ENCODE results near the gene GNA12.

Gene GNA12

DNA sequence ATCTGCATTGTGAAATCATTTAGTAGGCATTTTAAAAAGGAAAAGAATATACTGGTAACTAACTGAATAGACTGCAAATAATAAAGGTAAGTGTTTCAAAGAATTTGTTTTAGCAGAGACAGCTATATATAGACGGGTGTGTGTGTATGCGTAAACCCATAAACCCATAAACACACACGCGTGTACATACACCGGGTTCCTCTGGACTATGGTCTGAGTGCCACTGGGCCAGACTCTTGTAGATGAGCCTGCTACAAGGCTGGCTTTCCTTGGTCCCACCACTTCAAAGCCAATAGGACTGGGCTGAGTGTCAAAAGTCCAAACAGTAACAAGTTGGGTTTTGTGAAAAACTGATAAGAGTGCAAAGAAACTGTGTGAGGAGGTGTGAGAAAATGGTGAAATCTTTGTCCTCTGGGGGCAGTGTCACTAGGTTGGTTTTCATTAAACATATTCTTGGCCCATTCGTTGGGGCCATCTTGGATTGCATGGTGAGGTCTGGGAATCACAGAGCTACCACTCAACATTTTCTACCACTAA, 39.8 kb downstream of the GNA12 start:
- no peak overlapping the region for H3K27ac ChIP-seq (ENCODE audit: low read length)
- H3K9ac ChIP-seq (ENCODE audit: low read length), result no peak overlapping the region
- peaks cover 21% of the 10 kb centered on the region; the same call in 1 of the 2 replicates for H3K79me2 ChIP-seq (ENCODE audit: low read length)
- H2AFZ ChIP-seq (ENCODE audit: low read length), result no peak overlapping the region
- DNase-seq, result no peak
- no peaks in the 10 kb centered on the region for H3K9me2 ChIP-seq (replicated peaks; ENCODE audit: insufficient read depth, low read length)
- H3K9me3 ChIP-seq (replicated peaks; ENCODE audit: insufficient read depth, low read length), result no peaks in the 10 kb centered on the region
- no peaks in the 10 kb centered on the region for H3F3A ChIP-seq (ENCODE audit: insufficient read depth, low read length)
- H3K27me3 ChIP-seq (replicated peaks; ENCODE audit: insufficient read depth, low read length), result no peaks in the 10 kb centered on the region
- no peaks in the 10 kb centered on the region for H4K20me1 ChIP-seq (ENCODE audit: insufficient read depth, low read length)
- H3K36me3 ChIP-seq (replicated peaks; ENCODE audit: insufficient read depth, low read length), result no peaks in the 10 kb centered on the region
- no peak for TF ChIP-seq EZH2phosphoT487 (IDR thresholded peaks at IDR 0.05; ENCODE audit: low read length)
- no peak overlapping the region for H3K4me2 ChIP-seq (ENCODE audit: low read depth, low read length)
- H3K4me1 ChIP-seq (ENCODE audit: low read length), result no peaks in the 10 kb centered on the region
- no peak overlapping the region for H3K4me3 ChIP-seq (ENCODE audit: low read length)

- Histone ChIP-seq H3K4me2 (ENCODE audit: low read depth, low read length) (no peak overlapping the region), H3K9ac (ENCODE audit: low read length) (no peak overlapping the region), H3K4me1 (ENCODE audit: low read length) (no peaks in the 10 kb centered on the region), H3K36me3 (replicated peaks; ENCODE audit: insufficient read depth, low read length) (no peaks in the 10 kb centered on the region), H3K9me2 (replicated peaks; ENCODE audit: insufficient read depth, low read length) (no peaks in the 10 kb centered on the region), H3K9me3 (replicated peaks; ENCODE audit: insufficient read depth, low read length) (no peaks in the 10 kb centered on the region), H3K4me3 (ENCODE audit: low read length) (no peak overlapping the region), H3K79me2 (ENCODE audit: low read length) (peaks cover 17% of the 10 kb centered on the region; the same call in 1 of the 2 replicates), H3K27me3 (replicated peaks; ENCODE audit: insufficient read depth, low read length) (no peaks in the 10 kb centered on the region), H4K20me1 (ENCODE audit: insufficient read depth, low read length) (no peaks in the 10 kb centered on the region), H3F3A (ENCODE audit: insufficient read depth, low read length) (no peaks in the 10 kb centered on the region), H3K27ac (ENCODE audit: low read length) (no peak overlapping the region), H2AFZ (ENCODE audit: low read length) (no peak overlapping the region)
- no peak for TF ChIP-seq EZH2phosphoT487 (IDR thresholded peaks at IDR 0.05; ENCODE audit: low read length)
- TF ChIP-seq CTCF (IDR thresholded peaks at IDR 0.05; ENCODE audit: low read length), result no peak
- no peak for TF ChIP-seq EZH2 (optimal IDR thresholded peaks at IDR 0.05; ENCODE audit: low read depth, low read length)
- DNase-seq, result no peak
Observed at GRCh38 chr7:2803755-2804154, 40.4 kb downstream of the GNA12 start.

GRCh38 chr7:2803342-2803692, 40.8 kb downstream of the GNA12 start:
- H3K36me3 ChIP-seq (replicated peaks; ENCODE audit: insufficient read depth, low read length), result no peaks in the 10 kb centered on the region
- no peaks in the 10 kb centered on the region for H4K20me1 ChIP-seq (ENCODE audit: insufficient read depth, low read length)
- H3K9ac ChIP-seq (ENCODE audit: low read length), result no peak overlapping the region
- TF ChIP-seq EZH2phosphoT487 (IDR thresholded peaks at IDR 0.05; ENCODE audit: low read length) (no peak), CTCF (IDR thresholded peaks at IDR 0.05; ENCODE audit: low read length) (no peak), EZH2 (optimal IDR thresholded peaks at IDR 0.05; ENCODE audit: low read depth, low read length) (no peak)
- no peaks in the 10 kb centered on the region for H3F3A ChIP-seq (ENCODE audit: insufficient read depth, low read length)
- peaks cover 17% of the 10 kb centered on the region; the same call in 1 of the 2 replicates for H3K79me2 ChIP-seq (ENCODE audit: low read length)
- no peak for DNase-seq
- H3K4me3 ChIP-seq (ENCODE audit: low read length), result no peak overlapping the region
- no peaks in the 10 kb centered on the region for H3K9me3 ChIP-seq (replicated peaks; ENCODE audit: insufficient read depth, low read length)
- H2AFZ ChIP-seq (ENCODE audit: low read length), result no peak overlapping the region
- H3K4me1 ChIP-seq (ENCODE audit: low read length), result no peaks in the 10 kb centered on the region
- H3K4me2 ChIP-seq (ENCODE audit: low read depth, low read length), result no peak overlapping the region
- H3K9me2 ChIP-seq (replicated peaks; ENCODE audit: insufficient read depth, low read length), result no peaks in the 10 kb centered on the region
- H3K27ac ChIP-seq (ENCODE audit: low read length), result no peak overlapping the region
- no peaks in the 10 kb centered on the region for H3K27me3 ChIP-seq (replicated peaks; ENCODE audit: insufficient read depth, low read length)

- no peaks in the 10 kb centered on the region for H3F3A ChIP-seq (ENCODE audit: insufficient read depth, low read length)
- no peaks in the 10 kb centered on the region for H3K4me1 ChIP-seq (ENCODE audit: low read length)
- DNase-seq, result no peak
- H2AFZ ChIP-seq (ENCODE audit: low read length), result no peak overlapping the region
- TF ChIP-seq EZH2phosphoT487 (IDR thresholded peaks at IDR 0.05; ENCODE audit: low read length) (no peak), EZH2 (optimal IDR thresholded peaks at IDR 0.05; ENCODE audit: low read depth, low read length) (no peak), CTCF (IDR thresholded peaks at IDR 0.05; ENCODE audit: low read length) (no peak)
- no peak overlapping the region for H3K4me2 ChIP-seq (ENCODE audit: low read depth, low read length)
- H3K27ac ChIP-seq (ENCODE audit: low read length), result no peak overlapping the region
- H3K27me3 ChIP-seq (replicated peaks; ENCODE audit: insufficient read depth, low read length), result no peaks in the 10 kb centered on the region
- H3K9ac ChIP-seq (ENCODE audit: low read length), result no peak overlapping the region
- H4K20me1 ChIP-seq (ENCODE audit: insufficient read depth, low read length), result no peaks in the 10 kb centered on the region
- no peak overlapping the region for H3K4me3 ChIP-seq (ENCODE audit: low read length)
- H3K9me3 ChIP-seq (replicated peaks; ENCODE audit: insufficient read depth, low read length), result no peaks in the 10 kb centered on the region
- no peaks in the 10 kb centered on the region for H3K36me3 ChIP-seq (replicated peaks; ENCODE audit: insufficient read depth, low read length)
- peaks cover 15% of the 10 kb centered on the region; the same call in 1 of the 2 replicates for H3K79me2 ChIP-seq (ENCODE audit: low read length)
- H3K9me2 ChIP-seq (replicated peaks; ENCODE audit: insufficient read depth, low read length), result no peaks in the 10 kb centered on the region
Observed at GRCh38 chr7:2802504-2803341, 41.4 kb downstream of the GNA12 start.

Data from MM.1S (cell line).